ENCODE data around the gene DNAAF1.

Gene DNAAF1

DNA sequence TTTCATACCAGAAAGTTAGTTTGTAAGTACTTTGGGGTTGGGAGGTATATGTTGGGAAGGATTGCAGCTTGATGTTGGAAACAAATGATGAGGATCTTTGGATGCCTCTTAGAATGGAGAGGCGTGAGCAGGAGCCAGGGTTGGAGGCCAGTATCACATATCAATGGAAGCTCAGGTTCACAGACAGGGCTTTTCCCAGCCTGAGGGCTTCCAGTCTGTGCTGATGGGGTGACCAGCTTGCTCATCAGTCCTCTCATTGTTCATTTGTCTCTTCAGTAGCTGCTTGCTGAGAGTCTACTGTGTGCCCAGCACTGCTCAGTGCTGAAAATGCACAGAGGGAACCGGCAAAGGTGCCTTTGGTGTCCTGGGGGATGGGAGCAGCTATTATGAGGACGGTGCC, 5.8 kb downstream of the DNAAF1 start:
- Histone ChIP-seq H3K36me3 (no peaks in the 10 kb centered on the region), H3K4me2 (no peak overlapping the region), H3K9me3 (replicated peaks in 1 of 11) (no peaks in the 10 kb centered on the region), H3K9ac (no peak overlapping the region), H4K20me1 (no peaks in the 10 kb centered on the region), H3K4me3 (no peak overlapping the region), H3K27me3 (no peaks in the 10 kb centered on the region), H3K4me1 (peaks cover 0 to 5% (median 0%) of the 10 kb centered on the region in 10 experiments; a peak in 1 of 20 replicates), H3K27ac (no peak overlapping the region)
- no peak for TF ChIP-seq Cebpa-rat (IDR thresholded peaks at IDR 0.05)

DNA sequence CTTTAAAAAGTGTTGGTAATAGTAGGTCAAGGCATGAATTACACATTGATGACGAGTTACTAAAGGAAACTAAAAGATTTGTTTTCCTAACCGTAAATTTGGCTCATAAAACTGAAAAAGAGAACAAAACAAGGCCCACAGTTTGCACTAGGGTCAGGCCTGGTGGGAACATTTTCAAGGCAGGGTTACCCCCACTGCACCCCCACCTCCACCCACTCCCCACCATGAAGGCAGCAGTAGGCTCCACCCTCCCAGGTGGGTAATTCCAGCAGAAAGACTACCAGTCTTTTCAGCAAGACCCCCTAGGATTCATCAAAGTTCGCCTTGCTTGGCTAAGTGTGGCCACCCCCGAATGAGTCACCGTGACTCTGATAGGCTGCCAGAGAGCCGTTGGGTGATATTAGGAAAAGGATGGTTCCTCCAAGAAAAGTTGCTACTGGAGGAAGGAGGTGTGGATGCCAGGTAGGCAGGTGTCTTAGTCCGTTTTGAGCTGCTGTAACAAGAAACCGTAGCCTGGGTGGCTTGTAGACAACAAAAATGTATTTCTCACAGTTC, 8.6 kb downstream of the DNAAF1 start:
- Histone ChIP-seq H3K4me3 (no peak overlapping the region), H3K27me3 (no peaks in the 10 kb centered on the region)
- no peak for TF ChIP-seq Cebpa-rat (IDR thresholded peaks at IDR 0.05)

DNA sequence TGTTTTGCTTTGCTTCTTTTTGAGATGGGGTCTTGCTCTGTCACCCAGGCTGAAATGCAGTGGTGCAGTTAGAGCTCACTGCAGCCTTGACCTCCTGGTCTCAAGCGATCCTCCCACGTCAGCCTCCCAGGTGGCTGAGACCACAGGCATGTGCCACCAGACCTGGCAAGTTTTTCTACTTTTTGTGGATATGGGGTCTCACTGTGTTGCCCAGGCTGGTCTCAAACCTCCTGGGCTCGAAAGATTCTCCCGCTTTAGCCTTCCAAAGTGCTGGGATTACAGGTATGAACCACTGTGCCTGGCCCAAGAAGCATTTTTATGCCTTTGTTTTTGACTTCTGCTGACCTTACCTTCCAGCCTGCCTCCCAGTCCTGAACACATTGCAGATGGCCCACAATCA, 10.1 kb downstream of the DNAAF1 start:
- Histone ChIP-seq H3K27me3 (no peaks in the 10 kb centered on the region), H3K4me2 (no peak overlapping the region), H3K27ac (no peak overlapping the region), H3K9ac (no peak overlapping the region), H3K9me3 (replicated peaks in 1 of 11) (no peaks in the 10 kb centered on the region), H3K4me3 (no peak overlapping the region), H3K36me3 (no peaks in the 10 kb centered on the region), H3K4me1 (peaks cover 0 to 5% (median 0%) of the 10 kb centered on the region in 10 experiments; a peak in 1 of 20 replicates), H4K20me1 (no peaks in the 10 kb centered on the region)
- TF ChIP-seq Cebpa-rat (IDR thresholded peaks at IDR 0.05) = no peak

More for the DNA sequence above, 8.6 kb downstream of the DNAAF1 start:
- no peaks in the 10 kb centered on the region for H4K20me1 ChIP-seq
- H3K9ac ChIP-seq = no peak overlapping the region
- H3K9me3 ChIP-seq (replicated peaks in 1 of 11) = no peaks in the 10 kb centered on the region
- no peaks in the 10 kb centered on the region for H3K36me3 ChIP-seq
- no peak overlapping the region for H3K27ac ChIP-seq
- no peak overlapping the region for H3K4me2 ChIP-seq
- peaks cover 0 to 5% (median 0%) of the 10 kb centered on the region in 10 experiments; a peak in 1 of 20 replicates for H3K4me1 ChIP-seq

DNA sequence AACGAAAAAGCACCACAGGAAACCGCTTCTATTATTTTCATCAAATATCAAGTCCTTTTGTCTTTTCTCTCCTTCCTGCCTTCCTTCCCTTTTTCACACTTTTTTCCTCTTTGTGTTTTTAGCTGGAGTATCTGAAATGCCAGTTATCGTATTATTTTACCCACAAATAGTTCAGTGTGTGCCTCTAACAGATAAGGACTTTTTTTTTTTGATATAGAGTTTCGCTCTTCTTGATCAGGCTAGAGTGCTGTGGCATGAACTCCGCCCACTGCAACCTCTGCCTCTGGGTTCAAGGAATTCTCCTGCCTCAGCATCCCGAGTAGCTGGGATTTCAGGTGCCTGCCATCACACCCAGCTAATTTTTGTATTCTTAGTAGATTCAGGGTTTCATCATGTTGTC, 10.7 kb downstream of the DNAAF1 start:
- Histone ChIP-seq H3K36me3 (no peaks in the 10 kb centered on the region), H4K20me1 (no peaks in the 10 kb centered on the region), H3K4me1 (peaks cover 0 to 5% (median 0%) of the 10 kb centered on the region in 10 experiments; a peak in 1 of 20 replicates), H3K4me2 (no peak overlapping the region), H3K9ac (no peak overlapping the region), H3K9me3 (replicated peaks in 1 of 11) (no peaks in the 10 kb centered on the region), H3K4me3 (no peak overlapping the region), H3K27me3 (no peaks in the 10 kb centered on the region), H3K27ac (no peak overlapping the region)
- TF ChIP-seq Cebpa-rat (IDR thresholded peaks at IDR 0.05) = no peak

DNA sequence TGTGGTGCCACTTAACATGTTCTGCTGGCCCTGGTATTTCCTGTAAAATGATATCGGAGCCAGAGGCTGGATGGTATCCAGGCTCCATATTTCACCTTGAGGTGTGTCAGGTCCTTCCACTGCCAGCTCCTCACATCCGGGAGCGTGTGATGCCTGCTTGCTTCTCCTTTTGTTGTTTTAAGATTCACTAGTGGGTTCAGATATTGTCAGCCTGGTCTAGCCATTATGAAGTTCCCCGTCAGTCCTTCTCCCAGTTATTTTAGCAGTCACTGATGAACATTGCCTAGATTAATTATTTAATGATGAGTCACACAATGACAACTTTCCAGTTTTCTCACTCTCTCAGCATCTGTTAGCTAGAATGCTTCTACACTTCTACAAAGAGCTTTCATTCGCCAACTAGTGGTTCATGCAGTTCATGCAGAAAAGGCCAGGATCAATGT, 11.3 kb downstream of the DNAAF1 start:
- H3K9ac ChIP-seq = no peak overlapping the region
- H3K36me3 ChIP-seq = no peaks in the 10 kb centered on the region
- H3K27ac ChIP-seq = no peak overlapping the region
- no peaks in the 10 kb centered on the region for H3K27me3 ChIP-seq
- TF ChIP-seq Cebpa-rat (IDR thresholded peaks at IDR 0.05) = no peak
- H3K9me3 ChIP-seq (replicated peaks in 1 of 11) = no peaks in the 10 kb centered on the region
- H3K4me2 ChIP-seq = no peak overlapping the region
- H3K4me1 ChIP-seq = peaks cover 0 to 5% (median 0%) of the 10 kb centered on the region in 10 experiments; a peak in 3 of 20 replicates
- no peaks in the 10 kb centered on the region for H4K20me1 ChIP-seq
- no peak overlapping the region for H3K4me3 ChIP-seq

DNA sequence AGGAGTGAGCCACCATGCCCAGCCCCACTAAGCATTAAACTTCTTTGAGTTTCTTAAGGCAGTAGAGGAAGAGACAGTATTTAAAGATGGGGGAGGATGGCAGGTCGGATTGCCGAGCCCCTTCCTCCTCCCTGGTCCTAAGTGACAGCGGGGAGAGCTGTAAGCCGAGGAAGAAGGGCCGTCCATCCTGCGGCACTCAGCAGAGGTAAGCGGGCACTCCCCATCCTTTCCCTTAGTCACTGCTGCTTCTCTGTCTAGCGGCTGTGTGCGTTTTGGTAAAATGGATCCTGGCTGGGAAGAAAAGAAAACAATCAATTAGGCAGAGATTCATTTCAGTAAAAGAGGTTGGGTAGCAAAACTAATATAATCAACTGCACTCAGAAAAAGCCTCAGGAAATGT, 13.9 kb downstream of the DNAAF1 start:
- Histone ChIP-seq H3K4me3 (no peak overlapping the region), H3K27ac (no peak overlapping the region), H3K9me3 (replicated peaks in 1 of 11) (no peaks in the 10 kb centered on the region), H3K27me3 (no peaks in the 10 kb centered on the region), H3K4me2 (no peak overlapping the region), H3K4me1 (peaks cover 0 to 12% (median 4%) of the 10 kb centered on the region in 10 experiments; a peak in 6 of 20 replicates), H4K20me1 (no peaks in the 10 kb centered on the region), H3K36me3 (no peaks in the 10 kb centered on the region), H3K9ac (no peak overlapping the region)
- TF ChIP-seq Cebpa-rat (IDR thresholded peaks at IDR 0.05) = no peak

DNA sequence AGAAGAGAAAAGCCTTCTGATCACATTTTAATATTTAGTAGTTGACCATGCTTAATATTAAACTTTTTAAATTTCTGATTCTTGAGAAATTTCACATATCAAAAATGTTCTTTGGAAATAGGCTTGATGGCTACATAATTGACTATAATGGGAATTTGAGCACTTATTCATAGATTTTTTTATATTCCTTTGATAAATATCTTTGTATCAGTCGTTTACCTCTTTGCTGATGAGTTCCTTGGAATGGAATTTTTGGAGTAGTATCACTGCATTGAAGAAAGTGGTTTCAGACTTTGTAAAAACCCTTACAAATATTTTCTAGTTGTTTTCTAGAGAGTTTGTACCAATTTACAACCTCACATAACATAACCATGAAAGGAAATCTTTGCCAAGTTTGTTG, 14.7 kb downstream of the DNAAF1 start:
- Histone ChIP-seq H3K9ac (no peak overlapping the region), H3K27me3 (no peaks in the 10 kb centered on the region), H3K9me3 (replicated peaks in 1 of 11) (no peaks in the 10 kb centered on the region), H3K4me2 (no peak overlapping the region), H3K4me1 (peaks cover 0 to 12% (median 4%) of the 10 kb centered on the region in 10 experiments; a peak in 6 of 20 replicates), H3K36me3 (no peaks in the 10 kb centered on the region), H3K27ac (no peak overlapping the region), H4K20me1 (no peaks in the 10 kb centered on the region), H3K4me3 (no peak overlapping the region)
- no peak for TF ChIP-seq Cebpa-rat (IDR thresholded peaks at IDR 0.05)

DNA sequence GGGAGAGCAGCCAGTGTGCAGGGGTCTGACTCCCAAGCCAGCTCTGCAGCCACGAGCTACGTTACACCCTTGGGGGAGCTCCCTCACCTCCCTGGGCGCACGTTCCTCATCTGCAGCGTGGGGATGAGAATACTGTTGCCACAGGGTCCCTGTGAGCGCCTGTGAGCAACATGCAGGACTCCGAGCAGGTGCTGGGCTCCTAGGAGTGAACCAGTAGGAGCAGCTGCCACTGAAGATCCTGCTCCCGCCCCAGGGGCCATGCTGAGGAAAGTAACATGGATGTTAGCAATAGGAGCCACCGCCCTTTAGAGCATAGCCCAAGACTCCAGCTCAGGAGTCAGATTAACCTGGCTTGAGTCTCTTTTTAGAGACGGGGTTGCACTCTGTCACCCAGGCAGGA, 15.9 kb downstream of the DNAAF1 start:
- H3K9ac ChIP-seq = no peak overlapping the region
- no peak overlapping the region for H3K4me2 ChIP-seq
- H3K27ac ChIP-seq = no peak overlapping the region
- H3K9me3 ChIP-seq (replicated peaks in 1 of 11) = no peaks in the 10 kb centered on the region
- no peak overlapping the region for H3K4me3 ChIP-seq
- TF ChIP-seq Cebpa-rat (IDR thresholded peaks at IDR 0.05) = no peak
- H3K27me3 ChIP-seq = no peaks in the 10 kb centered on the region
- no peaks in the 10 kb centered on the region for H4K20me1 ChIP-seq
- peaks cover 0 to 8% (median 0%) of the 10 kb centered on the region in 10 experiments; a peak in 5 of 20 replicates for H3K4me1 ChIP-seq
- H3K36me3 ChIP-seq = no peaks in the 10 kb centered on the region

DNA sequence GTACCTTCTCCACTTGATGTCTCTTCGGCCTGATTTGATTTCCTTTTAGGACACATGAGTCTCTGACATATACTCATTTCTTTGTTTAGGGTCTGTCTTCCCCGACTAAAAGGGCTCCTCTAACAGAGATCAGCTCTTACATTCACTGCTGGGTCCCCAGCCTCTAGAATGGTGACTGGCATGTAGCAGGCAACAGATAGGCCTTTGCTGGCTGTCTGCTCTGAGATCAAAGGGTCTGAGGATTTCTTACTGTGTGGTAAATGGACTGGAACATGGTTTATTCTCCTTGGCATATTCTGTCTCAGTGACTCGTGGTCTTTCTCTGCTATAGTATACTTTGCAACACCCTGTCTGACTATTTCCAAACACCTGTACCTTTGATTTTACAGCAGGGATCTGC, 16.7 kb downstream of the DNAAF1 start:
- no peaks in the 10 kb centered on the region for H3K9me3 ChIP-seq (replicated peaks in 1 of 11)
- H3K4me1 ChIP-seq = peaks cover 0 to 8% (median 0%) of the 10 kb centered on the region in 10 experiments; a peak in 5 of 20 replicates
- H3K27ac ChIP-seq = no peak overlapping the region
- TF ChIP-seq Cebpa-rat (IDR thresholded peaks at IDR 0.05) = no peak
- no peak overlapping the region for H3K4me3 ChIP-seq
- H3K4me2 ChIP-seq = peak overlapping the region in 2 of 11 experiments; percentile 2 to 5; a peak in 2 of 22 replicates
- 0 out of 22 replicates have a peak overlapping the region, but pooled peaks of 1 of the 11 experiments have one; percentile 1 for H3K9ac ChIP-seq
- no peaks in the 10 kb centered on the region for H3K36me3 ChIP-seq
- H4K20me1 ChIP-seq = no peaks in the 10 kb centered on the region
- no peaks in the 10 kb centered on the region for H3K27me3 ChIP-seq

DNA sequence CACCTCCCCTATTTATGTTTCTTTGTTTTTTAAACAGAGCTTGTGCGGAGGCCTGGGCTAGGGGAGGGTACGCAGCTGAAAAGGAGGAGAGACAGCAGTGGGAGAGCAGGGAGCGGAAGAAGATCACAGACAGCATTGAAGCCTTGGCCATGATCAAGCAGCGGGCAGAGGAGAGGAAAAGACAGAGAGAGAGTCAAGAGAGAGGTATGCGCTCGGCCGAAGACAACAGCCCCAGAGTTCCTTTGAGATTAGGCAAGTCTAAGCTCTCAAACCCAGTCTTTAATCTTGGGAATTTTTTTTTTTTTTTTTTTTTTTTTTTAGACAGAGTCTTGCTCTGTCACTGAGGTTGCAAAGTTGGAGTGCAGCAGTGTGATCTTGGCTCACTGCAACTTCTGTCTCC, 20.6 kb downstream of the DNAAF1 start:
- Histone ChIP-seq H3K27ac (no peak overlapping the region), H3K9me3 (replicated peaks in 1 of 11) (no peaks in the 10 kb centered on the region), H3K4me2 (no peak overlapping the region), H3K9ac (no peak overlapping the region), H3K4me3 (no peak overlapping the region), H3K36me3 (no peaks in the 10 kb centered on the region), H3K27me3 (no peaks in the 10 kb centered on the region), H4K20me1 (no peaks in the 10 kb centered on the region), H3K4me1 (peaks cover 0 to 22% (median 0%) of the 10 kb centered on the region in 10 experiments; a peak in 8 of 20 replicates)
- no peak for TF ChIP-seq Cebpa-rat (IDR thresholded peaks at IDR 0.05)
